Activated CD4-positive, CD25-positive, alpha-beta regulatory T cell treated with anti-CD3 and anti-CD28 coated beads, Interleukin-2, amount 50 U/mL, for 72 hours (primary cell): Measurements from ENCODE around the gene KCTD19.
"Not testable (repeated sequence)": the region's sequence is repeated elsewhere in the genome, so short reads cannot be mapped to it uniquely, and the experiment has no call there.

Experiments used
- DNase-seq: peaks from one replicate; pipeline ENCODE4 v3.0.0; 2021

Gene KCTD19

GRCh38 chr16:67326472-67327309, at the start of gene KCTD19, which contains the start of gene LRRC36:
TSS of gene KCTD19 (minus strand) at chr16:67326741. CDS start at chr16:67326707, 34 bp downstream.
TSS of gene LRRC36 (plus strand) at chr16:67326815. CDS start at chr16:67326863, 48 bp downstream.
- peak; percentile 44 for DNase-seq

GRCh38 chr16:67376012-67376411, 49.5 kb upstream of the KCTD19 start:
- not testable (repeated sequence) for DNase-seq

GRCh38 chr16:67372664-67373063, 46.1 kb upstream of the KCTD19 start:
- DNase-seq: no peak

DNA sequence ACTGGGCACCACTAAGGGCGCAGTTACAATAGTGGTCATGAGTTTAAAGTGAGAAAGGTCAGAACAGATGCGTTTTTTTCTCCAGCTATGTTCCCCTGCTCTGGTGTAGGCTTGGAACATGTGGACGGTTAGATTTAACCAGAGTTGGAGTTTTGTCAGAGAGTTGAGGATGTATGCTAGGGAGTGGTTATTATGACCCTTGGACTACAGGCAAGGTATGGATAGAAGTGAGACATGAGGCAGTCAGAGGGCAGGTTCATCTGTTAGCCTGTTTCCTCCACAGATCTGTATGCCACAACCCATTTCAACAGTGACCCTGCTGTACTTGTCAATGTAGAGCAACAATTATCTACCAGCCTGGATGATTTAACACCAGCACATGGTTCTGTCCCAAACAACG, 44.1 kb upstream of the KCTD19 start:
- DNase-seq: no peak

- DNase-seq: no peak
Observed at GRCh38 chr16:67364600-67365235, 38.2 kb upstream of the KCTD19 start.

DNA sequence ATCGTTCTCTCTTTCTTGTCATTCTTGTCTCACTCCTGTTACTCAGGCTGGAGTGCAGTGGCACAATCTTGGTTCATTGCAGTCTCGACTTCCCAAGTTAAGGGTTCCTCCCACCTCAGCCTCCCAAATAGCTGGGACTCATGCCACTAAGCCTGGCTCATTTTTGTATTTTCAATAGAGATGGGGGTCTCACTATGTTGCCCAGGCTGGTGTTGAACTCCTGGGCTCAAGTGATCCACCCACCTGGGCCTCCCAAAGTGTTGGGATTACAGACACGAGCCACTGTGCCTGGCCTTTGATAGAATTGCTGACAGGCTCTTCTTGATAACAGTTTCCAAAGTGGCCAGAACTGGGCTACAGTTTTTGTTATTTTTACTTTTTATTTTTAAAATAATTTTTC, 34.5 kb upstream of the KCTD19 start:
- DNase-seq: no peak

DNA sequence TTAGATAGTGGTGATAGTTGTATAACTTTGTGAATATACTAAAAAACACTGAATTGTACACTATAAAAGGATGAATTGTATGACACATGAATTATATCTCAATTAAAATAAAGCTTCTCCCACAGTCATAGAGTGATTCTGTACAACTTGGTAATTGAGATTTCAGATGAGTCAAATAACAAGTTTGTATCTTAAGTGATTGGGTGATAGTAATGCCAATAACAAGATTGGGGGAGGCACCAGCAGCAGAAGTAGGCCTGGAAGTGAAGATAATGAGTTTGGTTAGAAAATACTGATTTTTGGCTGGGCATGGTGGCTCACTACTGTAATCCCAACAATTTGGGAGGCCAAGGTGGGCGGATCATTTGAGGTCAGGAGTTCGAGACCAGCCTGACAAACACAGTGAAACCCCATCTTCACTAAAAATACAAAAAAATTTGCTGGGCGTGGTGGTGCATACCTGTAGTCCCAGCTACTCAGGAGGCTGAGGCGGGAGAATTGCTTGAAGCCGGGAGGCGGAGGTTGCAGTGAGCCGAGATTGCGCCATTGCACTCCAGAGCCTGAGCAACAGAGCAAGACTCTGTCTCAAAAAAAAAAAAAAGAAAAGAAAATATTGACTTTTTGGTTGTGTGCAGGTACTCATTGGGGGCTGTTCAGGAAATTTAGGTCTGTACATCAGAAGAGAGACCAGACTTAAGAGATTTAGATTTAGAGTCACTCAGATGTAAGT, 33.2 kb upstream of the KCTD19 start:
- DNase-seq: not testable (repeated sequence)

DNA sequence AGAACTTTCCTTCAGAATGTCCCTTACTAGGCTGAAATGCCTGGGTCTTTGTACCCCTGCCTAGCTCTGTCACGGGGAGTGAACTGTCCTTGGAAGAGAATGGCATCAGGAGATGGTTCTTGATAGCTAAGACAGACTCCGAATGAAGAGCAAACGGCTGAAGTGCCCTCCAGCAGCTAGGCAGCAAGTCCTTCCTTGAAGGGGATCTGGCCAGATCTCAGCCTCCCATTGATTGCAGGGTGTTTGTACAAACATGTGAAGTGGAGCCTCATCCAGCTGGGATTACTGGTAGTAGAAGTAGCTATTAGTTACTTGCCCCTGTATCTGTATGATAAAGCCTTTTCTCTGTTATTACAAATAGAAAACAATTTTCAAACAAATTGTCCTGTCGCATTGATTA, 31.0 kb upstream of the KCTD19 start:
- DNase-seq: no peak

- no peak for DNase-seq
Observed at GRCh38 chr16:67356396-67356795, 29.9 kb upstream of the KCTD19 start.

GRCh38 chr16:67352463-67352862, 25.9 kb upstream of the KCTD19 start:
- not testable (repeated sequence) for DNase-seq

DNA sequence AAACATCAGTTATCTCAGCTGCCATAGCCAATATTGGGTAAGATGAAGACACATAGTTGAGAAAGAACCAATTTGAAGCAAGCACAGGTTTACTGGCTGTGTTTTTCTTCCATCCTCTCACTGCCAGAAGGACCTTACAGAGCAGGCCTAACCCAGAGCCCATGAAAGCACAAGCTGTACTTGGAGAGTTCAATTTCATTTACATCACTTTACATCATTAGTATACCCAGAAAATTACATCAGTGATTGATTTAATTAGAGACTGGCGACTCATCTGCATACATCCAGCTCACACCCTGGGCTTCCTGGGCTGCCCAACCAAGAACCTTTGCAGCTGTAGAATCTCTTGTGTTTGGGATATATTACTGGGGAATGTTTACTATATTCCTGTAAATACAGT, 23.8 kb upstream of the KCTD19 start:
- DNase-seq: no peak

- DNase-seq: no peak
Observed at GRCh38 chr16:67349172-67349571, 22.6 kb upstream of the KCTD19 start.

DNA sequence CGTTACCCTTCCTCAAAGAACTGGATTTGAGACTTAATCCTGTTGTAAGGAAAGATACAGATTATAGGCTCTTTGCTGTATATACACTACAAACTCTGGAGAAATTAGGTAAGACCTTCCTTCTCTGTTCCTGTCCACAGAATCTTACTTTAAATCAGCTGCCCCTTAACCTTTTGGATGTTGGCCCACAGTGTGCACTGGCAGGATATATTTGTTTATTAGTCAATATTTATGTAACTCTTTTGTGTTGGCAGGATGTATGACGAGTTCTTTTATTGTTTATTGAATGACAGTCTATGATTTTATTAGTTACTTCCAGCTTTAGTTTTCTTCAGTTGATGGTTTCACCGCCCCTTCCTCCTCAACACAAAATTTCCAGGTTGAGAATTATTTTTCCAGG, 19.8 kb upstream of the KCTD19 start:
- DNase-seq: no peak

GRCh38 chr16:67345401-67345800, 18.9 kb upstream of the KCTD19 start:
- no peak for DNase-seq

DNA sequence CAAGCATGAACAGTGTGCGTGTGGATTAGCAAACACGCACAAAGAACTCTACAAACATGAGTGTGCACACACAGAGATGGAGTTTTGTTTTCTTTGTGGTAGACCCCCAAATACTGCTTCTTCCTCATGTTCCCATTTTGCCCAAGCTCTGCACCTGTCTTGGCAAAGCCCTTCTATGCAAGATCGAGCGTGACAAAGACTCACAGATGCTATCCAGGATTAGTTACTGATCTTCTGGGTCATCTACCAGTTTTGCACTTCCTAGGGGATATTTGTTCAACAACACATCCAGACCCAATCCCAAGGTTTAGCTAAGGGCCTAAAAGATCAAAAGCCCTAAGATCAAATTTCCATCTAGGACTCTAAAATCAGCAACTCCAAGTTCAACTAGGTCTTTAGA, 16.1 kb upstream of the KCTD19 start:
- no peak for DNase-seq

DNA sequence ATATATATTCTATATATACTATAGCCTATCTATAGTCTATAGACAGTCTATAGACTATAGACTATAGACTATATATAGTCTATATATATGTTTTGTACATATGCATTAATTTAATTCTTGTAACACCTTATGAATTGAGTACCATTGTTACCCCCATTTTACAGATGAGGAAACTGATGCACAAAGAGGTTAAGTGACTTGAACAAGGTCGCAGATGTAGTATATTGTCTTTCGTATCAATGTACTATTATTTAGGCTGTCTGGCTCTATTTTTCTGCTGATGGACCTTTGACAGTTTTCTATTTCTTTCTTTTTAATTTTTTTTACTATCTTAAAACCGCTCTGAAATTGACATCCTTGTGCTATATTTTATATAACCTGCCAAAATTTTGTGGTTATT, 14.7 kb upstream of the KCTD19 start:
- DNase-seq: no peak

DNA sequence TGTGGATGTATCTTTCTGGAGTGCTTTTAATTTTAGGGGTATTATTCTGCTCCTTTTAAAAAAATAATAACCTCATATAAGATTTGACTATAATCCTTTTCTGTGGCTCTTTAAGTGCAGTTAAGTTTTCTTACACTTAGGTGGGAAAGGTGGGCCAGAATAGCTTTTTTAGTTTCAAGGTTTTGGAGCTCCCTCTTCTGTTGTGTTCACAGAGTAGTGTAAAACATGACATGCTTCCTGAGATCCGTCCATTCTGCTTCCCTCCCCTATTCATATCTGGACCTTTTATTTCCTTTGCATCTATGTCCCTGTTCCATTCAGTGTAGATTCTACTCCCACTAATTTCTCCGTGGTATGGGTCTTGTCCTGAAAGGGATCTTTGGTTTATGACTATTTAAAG, 12.9 kb upstream of the KCTD19 start:
- no peak for DNase-seq

GRCh38 chr16:67336648-67337047, 10.1 kb upstream of the KCTD19 start:
- no peak for DNase-seq

- DNase-seq: no peak
Observed at GRCh38 chr16:67336116-67336515, 9.6 kb upstream of the KCTD19 start.

GRCh38 chr16:67333315-67333714, 6.8 kb upstream of the KCTD19 start:
- DNase-seq: no peak

DNA sequence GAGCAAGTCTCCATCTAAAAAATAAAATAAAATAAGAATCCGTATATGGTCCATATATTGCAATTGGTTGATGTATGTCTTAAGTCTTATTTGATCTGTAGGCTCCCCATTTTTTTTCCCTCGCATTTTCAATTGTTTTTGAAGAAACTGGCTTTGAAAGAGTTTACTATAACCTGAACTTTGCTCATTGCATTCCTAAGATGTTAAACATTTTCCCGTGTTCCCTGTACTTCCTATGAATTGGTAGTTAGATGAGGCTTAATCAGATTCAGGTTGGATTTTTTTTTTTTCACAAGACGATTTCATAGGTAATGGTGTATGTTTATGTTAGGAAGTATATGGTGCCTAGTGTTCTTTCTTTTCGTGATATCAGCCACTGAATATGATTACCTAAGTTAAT, 3.4 kb upstream of the KCTD19 start:
- no peak for DNase-seq

- DNase-seq: no peak
Observed at GRCh38 chr16:67327743-67328142, 1.2 kb upstream of the KCTD19 start.

DNA sequence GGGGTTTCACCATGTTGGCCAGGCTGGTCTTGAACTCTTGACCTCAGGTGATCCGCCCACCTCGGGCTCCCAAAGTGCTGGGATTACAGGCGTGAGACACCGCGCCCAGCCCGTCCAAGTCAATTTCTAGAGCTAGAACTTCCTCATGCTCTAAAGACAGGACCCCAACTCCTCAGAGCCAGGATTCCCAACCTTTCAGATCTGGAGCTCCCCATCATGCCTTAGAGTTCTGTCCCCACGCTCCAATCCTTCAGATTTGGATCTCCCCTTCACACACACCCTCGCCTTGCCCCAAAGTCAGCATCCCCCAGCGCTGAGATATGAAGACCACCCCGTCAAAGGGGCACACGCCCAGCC, 448 bp downstream of the KCTD19 start:
- no peak for DNase-seq

DNA sequence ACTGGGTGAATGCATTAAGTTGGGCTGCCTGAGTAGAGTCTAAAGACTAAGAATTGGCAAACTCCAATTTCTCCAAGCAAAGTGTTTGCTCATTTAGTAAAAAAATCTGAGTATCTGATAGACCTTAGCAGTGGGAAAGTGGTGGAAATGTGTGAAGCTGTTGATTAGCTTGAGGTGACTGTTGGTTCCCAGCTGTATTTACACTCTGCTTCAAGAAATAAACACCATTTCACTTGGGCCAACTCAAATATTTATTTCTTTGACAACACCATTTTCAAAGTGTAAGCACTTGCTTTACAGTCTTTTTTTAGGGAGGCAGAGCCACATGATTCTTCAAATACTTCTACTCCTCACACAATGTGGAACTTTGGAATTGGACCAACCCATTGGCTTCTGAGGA, 8.7 kb downstream of the KCTD19 start:
- DNase-seq: no peak
